A673 (cell line): ENCODE data around the gene ANKS6. TPM values are rescaled to one million over a fixed set of nuclear protein-coding genes. Genes with fewer than 3 reads are reported as not detected.

Source experiments
- BruUV-seq: library from RNA; stranded (reverse); fragments of 400-500 nt; replicated peaks from 2 replicates; lab custom pipeline; 2021; lab: Mats Ljungman, UMichigan
- CTCF ChIA-PET: fragments of 300-600 bp; sonication (Branson Sonifier 250); formaldehyde crosslinking; loops from one replicate; lab custom pipeline; 2022; ENCODE audit warnings: antibody characterized with exemption; lab: Charles Lee
- POLR2A ChIA-PET: fragments of 300-600 bp; sonication (Branson Sonifier 250); formaldehyde crosslinking; loops from one replicate; lab custom pipeline; 2022; ENCODE audit warnings: antibody characterized with exemption; ENCODE audit not compliant: low non-redundant PET; lab: Charles Lee
- DNase-seq: peaks from one replicate; pipeline ENCODE4 v3.0.0-alpha.2; 2015; ENCODE audit warnings: low spot score
- H3K27ac ChIP-seq: fragments of 200-600 bp; sonication (generic); 2 replicates; pipeline ENCODE4 v1.5.1; 2016; ENCODE audit warnings: mixed run types, low read depth, mild to moderate bottlenecking, mixed read lengths, antibody characterized with exemption, low read length; ENCODE audit not compliant: poor library complexity, severe bottlenecking
- H3K27me3 ChIP-seq: fragments of 200-600 bp; sonication (generic); replicated peaks from 2 replicates; pipeline ENCODE4 v1.6.1; 2017; ENCODE audit warnings: mixed run types, low read depth, mild to moderate bottlenecking, mixed read lengths, antibody characterized with exemption, low read length; ENCODE audit not compliant: insufficient read depth, poor library complexity
- H3K36me3 ChIP-seq: fragments of 200-600 bp; sonication (generic); 2 replicates; pipeline ENCODE4 v1.6.1; 2016; ENCODE audit warnings: mixed run types, mild to moderate bottlenecking, mixed read lengths, antibody characterized with exemption, low read length; ENCODE audit not compliant: insufficient read depth, poor library complexity, severe bottlenecking
- H3K4me1 ChIP-seq: fragments of 200-600 bp; sonication (generic); 2 replicates; pipeline ENCODE4 v1.6.1; 2017; ENCODE audit warnings: mixed run types, mild to moderate bottlenecking, mixed read lengths, antibody characterized with exemption, low read length; ENCODE audit not compliant: insufficient read depth, poor library complexity, severe bottlenecking
- H3K4me3 ChIP-seq: fragments of 200-600 bp; sonication (generic); 2 replicates; pipeline ENCODE4 v1.5.1; 2016; ENCODE audit warnings: low read depth, mixed run types, mild to moderate bottlenecking, mixed read lengths, low read length; ENCODE audit not compliant: poor library complexity, severe bottlenecking
- H3K9me3 ChIP-seq: fragments of 200-600 bp; sonication (generic); 2 replicates; pipeline ENCODE4 v1.6.1; 2016; ENCODE audit warnings: mixed run types, low read depth, mild to moderate bottlenecking, mixed read lengths, antibody characterized with exemption, low read length; ENCODE audit not compliant: poor library complexity, severe bottlenecking
- EZH2 ChIP-seq: fragments of 200-600 bp; sonication (generic); IDR thresholded peaks from 2 replicates; pipeline ENCODE4 v1.6.1; 2017; ENCODE audit warnings: borderline replicate concordance, low read depth, mild to moderate bottlenecking, mixed read lengths, antibody characterized with exemption, low read length; ENCODE audit not compliant: poor library complexity, severe bottlenecking
- intact Hi-C: fragments of 100-400 bp; cut with micrococcal nuclease; formaldehyde crosslinking; loops from one replicate; pipeline ENCODE4 v1.10.0; 2022; ENCODE audit not compliant: unreplicated experiment
- total RNA-seq: library from RNA; stranded (reverse); gene quantifications from 2 replicates; pipeline ENCODE4 v1.2.3, GENCODE V29; 2021
- TF ChIP-seq, protein P1 (sequence below): fragments of 300-800, 200-600 bp; sonication (generic); conservative IDR thresholded peaks from 2 replicates; pipeline ENCODE4 v1.5.1; 2017; ENCODE audit warnings: low read depth, mild to moderate bottlenecking, antibody characterized with exemption, low read length, moderate library complexity, mixed read lengths

Gene ANKS6
- total RNA-seq, 1 experiment from 2014 or later = 14.4 TPM

DNA sequence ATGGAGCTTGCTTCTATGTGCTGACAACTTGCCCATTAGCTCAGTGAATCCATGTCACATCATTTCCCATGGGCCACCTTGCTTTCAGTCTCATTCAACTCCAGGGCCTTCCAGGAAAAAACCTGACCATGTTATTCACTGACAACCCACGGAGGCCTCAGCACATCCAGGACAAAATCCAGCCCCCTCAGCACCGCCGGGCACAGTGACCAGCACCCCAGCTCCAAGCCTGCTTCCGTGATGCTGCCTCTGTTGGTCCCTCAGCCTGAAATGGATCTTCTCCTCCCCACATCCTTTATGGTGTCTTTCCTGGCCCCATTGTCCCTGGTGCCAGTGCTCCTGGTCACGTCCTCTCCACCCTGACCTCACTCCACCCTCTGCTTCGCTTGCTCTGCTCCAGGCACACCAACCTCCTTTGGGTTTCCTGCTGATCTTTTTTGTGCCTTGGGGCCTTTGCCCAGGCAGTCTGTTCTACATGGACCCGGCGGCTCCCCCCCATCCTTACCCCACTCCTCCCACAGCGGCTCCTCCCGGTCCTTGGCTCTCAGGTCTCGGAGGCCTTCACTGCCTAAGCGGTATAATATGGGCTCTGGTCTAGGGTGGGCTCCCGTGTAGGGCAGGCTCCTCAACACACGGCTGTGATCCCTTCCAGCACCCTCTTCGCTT, 25.0 kb downstream of the ANKS6 start:
- Histone ChIP-seq H3K4me1 (no peaks in the 10 kb centered on the region), H3K36me3 (no peaks in the 10 kb centered on the region), H3K4me3 (no peak overlapping the region), H3K27ac (no peak overlapping the region), H3K9me3 (no peaks in the 10 kb centered on the region), H3K27me3 (no peaks in the 10 kb centered on the region)
- ChIA-PET POLR2A (no interaction called here), CTCF (no interaction called here)
- no peak for DNase-seq
- no TSS peak for BruUV-seq
- TF ChIP-seq, protein P1, sequence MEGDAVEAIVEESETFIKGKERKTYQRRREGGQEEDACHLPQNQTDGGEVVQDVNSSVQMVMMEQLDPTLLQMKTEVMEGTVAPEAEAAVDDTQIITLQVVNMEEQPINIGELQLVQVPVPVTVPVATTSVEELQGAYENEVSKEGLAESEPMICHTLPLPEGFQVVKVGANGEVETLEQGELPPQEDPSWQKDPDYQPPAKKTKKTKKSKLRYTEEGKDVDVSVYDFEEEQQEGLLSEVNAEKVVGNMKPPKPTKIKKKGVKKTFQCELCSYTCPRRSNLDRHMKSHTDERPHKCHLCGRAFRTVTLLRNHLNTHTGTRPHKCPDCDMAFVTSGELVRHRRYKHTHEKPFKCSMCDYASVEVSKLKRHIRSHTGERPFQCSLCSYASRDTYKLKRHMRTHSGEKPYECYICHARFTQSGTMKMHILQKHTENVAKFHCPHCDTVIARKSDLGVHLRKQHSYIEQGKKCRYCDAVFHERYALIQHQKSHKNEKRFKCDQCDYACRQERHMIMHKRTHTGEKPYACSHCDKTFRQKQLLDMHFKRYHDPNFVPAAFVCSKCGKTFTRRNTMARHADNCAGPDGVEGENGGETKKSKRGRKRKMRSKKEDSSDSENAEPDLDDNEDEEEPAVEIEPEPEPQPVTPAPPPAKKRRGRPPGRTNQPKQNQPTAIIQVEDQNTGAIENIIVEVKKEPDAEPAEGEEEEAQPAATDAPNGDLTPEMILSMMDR = no peak
- no peak for TF ChIP-seq EZH2
- intact Hi-C loops = loop anchor here (5.0 to 10.0 kb wide), 2 partner anchors 564 to 697 kb away; no protein-coding TSS in a partner anchor

DNA sequence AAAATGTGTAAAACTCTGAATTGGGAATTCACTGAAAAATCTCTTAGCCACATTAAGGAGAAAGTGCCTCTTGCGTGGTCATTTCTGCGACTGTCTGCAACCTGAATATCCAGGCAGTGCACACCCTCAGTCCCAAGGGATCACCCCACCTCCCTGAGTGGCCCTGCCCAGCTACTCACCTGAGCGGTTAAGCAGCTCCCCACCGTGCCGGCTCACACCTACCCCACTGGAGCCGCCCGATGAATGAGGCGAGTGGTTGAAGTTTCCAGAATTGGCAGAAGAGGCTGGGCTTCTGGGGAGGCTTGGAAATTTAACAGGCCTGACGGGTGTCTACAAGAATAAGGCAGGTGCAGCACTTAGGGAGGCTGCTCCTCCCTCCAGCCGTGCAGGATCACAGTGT, 25.6 kb downstream of the ANKS6 start:
- Histone ChIP-seq H3K27ac (no peak overlapping the region), H3K4me1 (no peaks in the 10 kb centered on the region), H3K36me3 (no peaks in the 10 kb centered on the region), H3K27me3 (no peaks in the 10 kb centered on the region), H3K4me3 (no peak overlapping the region), H3K9me3 (no peaks in the 10 kb centered on the region)
- TF ChIP-seq EZH2 = no peak
- TF ChIP-seq, protein P1 = no peak
- DNase-seq = no peak
- CTCF ChIA-PET = no interaction called here
- intact Hi-C loops = loop anchor here (5.0 to 10.0 kb wide), 2 partner anchors 563 to 696 kb away; no protein-coding TSS in a partner anchor
- no TSS peak for BruUV-seq
- POLR2A ChIA-PET = no interaction called here

DNA sequence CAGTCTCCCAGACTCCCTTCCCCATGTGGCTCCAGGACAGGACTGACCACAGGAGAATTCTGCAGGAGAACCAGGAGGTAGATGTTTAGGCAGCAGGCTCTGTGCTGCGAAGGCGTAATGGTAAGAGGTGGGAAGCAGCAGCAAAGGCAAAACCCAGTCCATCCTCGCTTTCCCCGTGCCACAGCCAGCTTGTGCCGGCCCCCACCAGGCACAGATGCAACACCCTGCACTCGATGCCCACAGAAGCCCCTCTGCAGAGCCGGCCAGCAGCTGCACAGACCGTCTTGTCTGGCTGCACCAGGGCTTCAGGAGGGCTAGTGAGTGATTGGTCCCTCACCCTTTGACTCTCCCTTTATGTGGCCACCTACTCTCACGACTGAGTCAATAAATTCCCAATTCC, 28.0 kb downstream of the ANKS6 start:
- POLR2A ChIA-PET = no interaction called here
- Histone ChIP-seq H3K27me3 (no peaks in the 10 kb centered on the region), H3K4me1 (no peaks in the 10 kb centered on the region), H3K36me3 (no peaks in the 10 kb centered on the region), H3K4me3 (no peak overlapping the region), H3K27ac (no peak overlapping the region), H3K9me3 (no peaks in the 10 kb centered on the region)
- intact Hi-C loops = no loop called here
- TF ChIP-seq, protein P1 = no peak
- TF ChIP-seq EZH2 = no peak
- DNase-seq = no peak
- CTCF ChIA-PET = no interaction called here
- no TSS peak for BruUV-seq
